ENCODE data around the gene ESYT1.
"Not testable (repeated sequence)": the region's sequence is repeated elsewhere in the genome, so short reads cannot be mapped to it uniquely, and the experiment has no call there.

The ESYT1 gene

DNA sequence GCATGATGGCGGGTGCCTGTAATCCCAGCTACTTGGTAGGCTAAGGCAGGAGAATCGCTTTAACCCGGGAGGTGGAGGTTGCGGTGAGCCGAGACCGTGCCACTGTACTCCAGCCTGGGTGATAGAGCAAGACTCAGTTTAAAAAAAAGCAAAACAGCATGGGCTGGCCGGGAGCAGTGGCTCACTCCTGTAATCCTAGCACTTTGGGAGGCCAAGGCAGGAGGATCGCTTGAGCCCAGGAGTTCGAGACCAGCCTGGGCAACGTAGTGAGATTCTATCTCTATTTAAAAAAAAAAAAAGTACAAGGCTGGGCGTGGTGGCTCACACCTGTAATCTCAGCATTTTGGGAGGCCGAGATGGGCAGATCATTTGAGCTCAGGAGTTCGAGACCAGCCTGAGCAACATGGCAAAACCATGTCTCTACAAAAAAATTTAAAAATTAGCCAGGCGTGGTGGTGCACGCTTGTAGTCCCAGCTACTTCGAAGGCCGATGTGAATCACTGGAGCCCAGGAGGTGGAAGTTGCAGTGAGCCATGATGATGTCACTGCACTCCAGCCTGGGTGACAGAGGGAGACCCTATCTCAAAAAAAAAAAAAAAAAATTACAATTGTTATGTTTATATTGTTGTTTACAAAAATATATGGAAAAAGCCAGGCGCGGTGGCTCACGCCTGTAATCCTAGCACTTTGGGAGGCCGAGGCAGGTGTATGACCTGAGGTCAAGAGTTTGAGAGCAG is 28.6 kb downstream of the ESYT1 start:
- not testable (repeated sequence) for DNase-seq

DNA sequence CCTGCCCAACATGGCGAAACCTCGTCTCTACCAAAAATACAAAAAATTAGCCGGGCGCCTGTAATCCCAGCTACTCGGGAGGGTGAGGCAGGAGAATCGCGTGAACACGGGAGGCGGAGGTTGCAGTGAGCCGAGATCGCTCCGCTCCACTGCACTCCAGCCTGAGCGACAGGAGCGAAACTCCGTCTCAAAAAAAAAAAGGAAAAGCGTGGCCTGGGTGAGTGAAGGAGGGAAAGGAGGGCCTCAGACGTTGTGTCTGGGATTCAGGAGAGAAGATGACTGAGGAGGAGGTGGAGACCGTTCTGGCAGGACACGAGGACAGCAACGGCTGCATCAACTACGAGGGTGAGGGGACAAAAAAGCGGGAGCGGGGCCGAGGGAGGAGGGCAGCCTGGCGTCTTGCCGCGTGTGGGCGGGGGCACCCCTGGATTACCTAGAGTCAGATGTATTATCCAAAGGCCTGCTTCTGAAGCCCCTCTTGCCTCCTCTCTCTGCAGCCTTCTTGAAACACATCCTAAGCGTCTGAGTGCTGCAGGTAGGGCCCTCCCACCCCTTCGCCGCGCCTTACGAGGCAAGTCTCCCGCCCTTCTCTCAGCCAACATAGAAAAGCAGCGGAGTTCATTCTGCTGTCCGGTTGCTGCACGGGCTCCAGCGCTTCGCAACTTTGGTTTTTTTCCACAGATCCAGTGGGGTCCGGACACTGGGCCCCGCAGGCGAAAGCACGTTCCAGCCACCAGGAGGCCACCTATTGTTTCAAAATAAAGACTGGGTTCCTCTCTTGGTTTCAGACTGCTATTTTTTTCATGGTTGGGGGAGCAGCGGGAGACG is 29.3 kb downstream of the ESYT1 start:
- DNase-seq: peak; percentile 39

GRCh38 chr12:56158029-56158925 is 30.2 kb downstream of the ESYT1 start, which contains the start of gene MYL6:
MYL6 (plus strand) TSS chr12:56158359; CDS start chr12:56158402, 43 bp downstream.
- DNase-seq: peak; percentile 85

GRCh38 chr12:56158926-56159461 is 30.9 kb downstream of the ESYT1 start:
- no peak for DNase-seq

- DNase-seq: no peak
Observed at GRCh38 chr12:56159482-56160192, 31.6 kb downstream of the ESYT1 start.

DNA sequence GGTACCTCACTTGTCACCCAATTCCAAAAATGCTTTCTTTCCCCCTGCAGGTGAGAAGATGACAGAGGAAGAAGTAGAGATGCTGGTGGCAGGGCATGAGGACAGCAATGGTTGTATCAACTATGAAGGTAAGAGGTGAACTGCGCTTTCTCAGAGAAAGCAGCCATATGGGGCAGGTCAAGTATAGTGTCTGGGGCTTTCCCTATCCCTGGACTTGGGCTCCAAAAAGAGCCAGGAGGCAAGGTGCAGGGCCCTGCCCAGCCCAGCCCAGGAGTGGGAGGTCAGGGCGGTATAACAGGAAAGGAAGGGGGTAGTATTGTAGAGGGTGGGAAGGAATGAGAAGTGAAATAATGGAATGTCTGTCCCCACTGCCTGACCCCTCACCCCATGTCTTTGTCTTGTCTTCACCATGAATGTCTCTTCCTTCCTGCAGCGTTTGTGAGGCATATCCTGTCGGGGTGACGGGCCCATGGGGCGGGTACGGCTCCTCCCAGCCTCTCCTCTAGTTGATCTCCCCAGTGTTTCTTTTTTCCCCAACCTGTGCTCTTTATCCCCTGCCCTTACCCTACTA is 32.2 kb downstream of the ESYT1 start:
- DNase-seq: peak; percentile 56

- DNase-seq: no peak
Observed at GRCh38 chr12:56160894-56161689, 33.0 kb downstream of the ESYT1 start.

GRCh38 chr12:56161690-56162351 is 33.8 kb downstream of the ESYT1 start:
- DNase-seq: no peak

DNA sequence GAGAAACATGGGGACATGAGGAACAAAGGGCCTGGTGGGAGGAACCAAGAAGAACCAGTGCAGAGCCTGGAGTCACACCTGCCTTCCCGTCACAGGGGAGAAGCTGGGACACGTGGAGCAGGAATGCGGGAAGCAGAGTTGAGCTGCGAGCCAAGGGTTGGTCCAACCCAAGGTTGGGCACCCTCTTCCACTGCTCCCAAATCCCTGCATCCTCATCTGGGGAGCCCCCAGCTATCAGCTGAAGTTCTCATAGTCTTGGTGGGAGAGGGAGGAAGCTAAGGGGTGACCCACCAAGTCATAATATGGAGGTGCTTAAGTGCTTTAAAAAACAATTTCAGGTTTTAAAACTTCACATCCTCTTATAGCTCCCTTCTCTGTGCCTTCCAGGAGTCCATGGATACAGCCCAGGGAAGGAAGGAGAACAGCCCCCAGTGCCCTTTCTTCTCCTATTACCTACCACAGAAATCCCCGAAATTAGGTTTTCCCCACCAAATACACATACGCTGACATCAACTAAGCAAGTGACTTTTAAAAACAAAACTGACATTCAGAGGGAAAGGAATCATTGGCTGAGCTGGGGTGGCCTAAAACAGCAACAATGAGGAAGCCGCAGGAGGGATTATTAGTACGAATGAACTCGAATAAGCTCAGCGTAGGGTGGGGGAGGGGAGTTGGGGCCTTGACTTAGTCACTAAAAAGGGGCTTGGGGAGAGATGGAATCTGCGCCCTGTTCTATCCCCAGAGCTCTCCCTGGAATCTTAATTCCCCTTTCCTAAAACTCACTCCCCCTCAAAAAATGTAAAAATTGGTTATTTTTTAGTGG is 34.6 kb downstream of the ESYT1 start:
- no peak for DNase-seq

DNA sequence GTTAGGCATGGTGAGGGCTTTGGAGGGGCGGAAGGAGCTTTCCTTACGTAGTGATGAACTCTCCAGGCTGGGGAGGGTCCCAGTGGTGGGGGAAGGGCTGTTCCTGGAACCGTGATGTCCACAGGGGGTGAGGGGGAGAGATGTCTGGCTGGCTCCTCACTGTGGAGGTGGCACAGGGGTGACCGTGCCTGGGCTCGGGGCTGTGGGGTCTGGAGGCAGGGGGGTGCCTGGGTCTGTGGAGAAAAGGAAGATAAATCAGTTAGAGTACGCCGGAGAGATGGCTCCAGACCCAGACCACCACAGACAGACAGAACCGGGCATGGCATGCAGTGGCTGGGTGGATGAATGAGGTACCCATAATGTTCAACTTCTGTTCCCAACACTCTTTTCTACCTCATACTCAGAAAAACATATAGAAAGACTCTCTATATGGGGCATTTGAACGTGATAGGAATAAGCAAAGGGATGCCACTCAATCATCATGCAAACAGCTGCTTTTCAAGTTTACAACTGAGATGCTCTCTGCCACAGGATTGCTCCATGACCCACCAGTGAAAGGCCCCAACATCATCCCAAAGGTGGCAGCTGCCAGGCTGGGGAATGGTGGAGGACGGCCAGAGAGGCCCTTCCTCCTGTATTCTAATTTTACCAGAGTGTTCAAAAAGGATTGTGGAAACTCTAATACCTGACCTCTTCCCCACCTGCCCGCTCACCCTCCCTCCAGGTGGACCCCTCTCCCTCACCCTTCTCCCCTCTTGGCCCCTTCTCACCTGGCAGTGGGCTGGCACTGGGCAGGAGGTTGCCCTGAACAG is 35.7 kb downstream of the ESYT1 start:
- DNase-seq: no peak

GRCh38 chr12:56164345-56164729 is 36.3 kb downstream of the ESYT1 start:
- no peak for DNase-seq

GRCh38 chr12:56165369-56165768 is 37.3 kb downstream of the ESYT1 start:
- DNase-seq: no peak

GRCh38 chr12:56169229-56169759 is 41.2 kb downstream of the ESYT1 start:
- DNase-seq: no peak

GRCh38 chr12:56172839-56173238 is 44.8 kb downstream of the ESYT1 start:
- DNase-seq: no peak

DNA sequence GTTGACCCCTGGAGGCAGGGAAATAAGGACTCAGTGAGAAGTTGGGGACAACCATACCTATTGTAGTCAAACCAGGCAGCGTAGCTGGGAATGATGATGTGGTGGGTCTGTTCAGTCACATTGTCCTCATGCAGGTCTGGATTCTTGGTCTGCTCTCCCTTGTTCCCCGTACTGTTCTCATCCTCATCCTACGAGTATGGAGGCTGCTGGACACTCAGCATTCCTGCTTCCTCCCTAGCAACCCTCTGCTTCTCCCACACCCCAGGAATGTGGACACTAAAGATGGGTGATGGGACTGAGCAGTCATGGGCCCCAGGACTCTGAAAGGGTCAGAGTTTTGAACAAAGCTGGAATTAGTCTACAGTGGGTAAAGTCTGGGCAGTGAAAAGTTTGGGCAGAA is 50.3 kb downstream of the ESYT1 start:
- DNase-seq: no peak

DNA sequence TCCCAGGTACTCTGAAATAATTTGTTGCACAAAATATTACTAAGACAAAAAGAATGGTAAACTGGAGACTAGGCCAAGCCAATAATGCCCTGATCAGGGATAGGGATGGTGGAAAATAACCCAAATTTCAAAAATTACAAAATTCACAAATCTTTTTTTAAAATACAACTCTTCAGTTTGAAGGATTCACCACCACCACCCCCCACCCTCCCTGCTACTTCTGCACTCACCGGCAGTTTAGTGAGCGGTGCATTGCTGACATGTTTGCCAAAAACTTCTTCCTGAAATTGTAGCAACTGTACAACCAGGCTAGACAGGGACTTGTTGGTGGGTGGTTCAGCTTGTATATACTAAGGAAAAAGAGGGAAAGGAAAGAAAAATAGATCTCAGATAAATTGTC is 58.9 kb downstream of the ESYT1 start:
- DNase-seq: no peak

DNA sequence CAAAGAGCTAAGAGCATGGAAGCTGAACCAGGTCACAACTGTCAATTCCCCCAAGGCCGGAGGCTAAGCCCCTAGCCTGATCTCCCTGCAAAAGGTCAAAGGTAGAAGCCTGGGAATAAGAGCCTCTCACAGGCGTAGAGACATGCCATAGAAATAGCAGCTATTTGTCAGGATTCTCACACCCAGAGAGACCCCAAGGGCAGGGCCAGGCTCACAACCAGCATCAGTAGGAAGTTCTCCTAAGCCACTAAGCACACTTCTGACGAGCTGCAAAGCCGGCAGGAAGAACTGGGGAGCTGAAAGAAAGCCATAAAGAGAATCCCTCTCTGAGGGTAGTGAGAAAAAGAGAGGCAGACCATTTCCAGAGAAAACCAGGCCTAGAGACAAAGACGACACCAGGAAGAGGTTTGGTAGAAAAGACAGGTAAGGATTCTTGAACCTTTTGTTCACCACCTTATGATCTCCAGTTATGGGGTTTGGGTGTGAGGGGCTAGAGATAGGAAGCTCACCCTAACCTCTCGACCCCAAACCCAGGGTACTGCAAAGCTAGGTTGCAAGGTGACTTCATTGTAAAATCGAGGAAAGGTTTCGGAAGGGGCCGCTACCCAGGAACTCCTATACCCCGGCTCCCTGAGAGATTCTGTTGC is 60.2 kb downstream of the ESYT1 start:
- DNase-seq: no peak

GRCh38 chr12:56188778-56189098 is 60.7 kb downstream of the ESYT1 start:
- no peak for DNase-seq
